SU-DHL-6 (cell line): ENCODE results near the gene MCU.

Experiments used
- EZH2phosphoT487 ChIP-seq: fragments of 200-600 bp; sonication (generic), shearing (Covaris generic); conservative IDR thresholded peaks from 2 replicates; pipeline ENCODE4 v1.6.1; 2018; ENCODE audit warnings: mild to moderate bottlenecking, antibody characterized with exemption, low read length, moderate library complexity, mixed read lengths
- TF ChIP-seq, protein P1 (sequence below): fragments of 200-600 bp; sonication (generic); IDR thresholded peaks from one replicate; pipeline ENCODE4 v1.5.1; 2017; ENCODE audit warnings: antibody characterized with exemption, mild to moderate bottlenecking, low read length, moderate library complexity; ENCODE audit not compliant: insufficient read depth, poor library complexity, severe bottlenecking

DNA sequence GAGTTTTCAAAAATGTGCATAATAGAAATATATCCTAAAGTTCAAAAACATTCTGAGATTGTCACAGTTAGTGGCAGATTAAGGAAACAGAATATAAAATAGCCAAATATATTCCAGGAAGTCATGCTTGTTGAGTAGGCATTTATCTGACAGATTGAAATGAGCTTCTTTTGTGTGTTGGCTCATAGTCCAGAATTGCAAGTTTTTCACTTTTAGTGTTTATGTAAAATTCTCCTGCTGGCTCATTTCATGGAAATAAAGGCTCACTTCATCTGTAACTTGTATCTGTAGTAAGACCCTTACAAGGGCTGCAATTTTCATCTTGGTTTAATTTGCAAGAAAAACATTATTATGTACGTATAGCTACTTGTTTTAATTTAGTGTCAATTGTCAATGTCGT lies 93.5 kb downstream of the MCU start:
- TF ChIP-seq, protein P1, sequence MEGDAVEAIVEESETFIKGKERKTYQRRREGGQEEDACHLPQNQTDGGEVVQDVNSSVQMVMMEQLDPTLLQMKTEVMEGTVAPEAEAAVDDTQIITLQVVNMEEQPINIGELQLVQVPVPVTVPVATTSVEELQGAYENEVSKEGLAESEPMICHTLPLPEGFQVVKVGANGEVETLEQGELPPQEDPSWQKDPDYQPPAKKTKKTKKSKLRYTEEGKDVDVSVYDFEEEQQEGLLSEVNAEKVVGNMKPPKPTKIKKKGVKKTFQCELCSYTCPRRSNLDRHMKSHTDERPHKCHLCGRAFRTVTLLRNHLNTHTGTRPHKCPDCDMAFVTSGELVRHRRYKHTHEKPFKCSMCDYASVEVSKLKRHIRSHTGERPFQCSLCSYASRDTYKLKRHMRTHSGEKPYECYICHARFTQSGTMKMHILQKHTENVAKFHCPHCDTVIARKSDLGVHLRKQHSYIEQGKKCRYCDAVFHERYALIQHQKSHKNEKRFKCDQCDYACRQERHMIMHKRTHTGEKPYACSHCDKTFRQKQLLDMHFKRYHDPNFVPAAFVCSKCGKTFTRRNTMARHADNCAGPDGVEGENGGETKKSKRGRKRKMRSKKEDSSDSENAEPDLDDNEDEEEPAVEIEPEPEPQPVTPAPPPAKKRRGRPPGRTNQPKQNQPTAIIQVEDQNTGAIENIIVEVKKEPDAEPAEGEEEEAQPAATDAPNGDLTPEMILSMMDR = no peak
- no peak for TF ChIP-seq EZH2phosphoT487
